GM23248 (cell line): ENCODE results near the gene BLCAP.

Experiments used
- EZH2 ChIP-seq: fragments of 200-600 bp; sonication (generic); IDR thresholded peaks from 2 replicates; pipeline ENCODE4 v1.6.1; 2018; ENCODE audit warnings: antibody characterized with exemption, mild to moderate bottlenecking; ENCODE audit not compliant: insufficient read depth, poor library complexity, severe bottlenecking
- EZH2phosphoT487 ChIP-seq: fragments of 200-600 bp; sonication (generic); IDR thresholded peaks from 2 replicates; pipeline ENCODE4 v1.6.1; 2018; ENCODE audit warnings: antibody characterized with exemption, moderate library complexity, mild to moderate bottlenecking, low read depth; ENCODE audit not compliant: insufficient read depth

DNA sequence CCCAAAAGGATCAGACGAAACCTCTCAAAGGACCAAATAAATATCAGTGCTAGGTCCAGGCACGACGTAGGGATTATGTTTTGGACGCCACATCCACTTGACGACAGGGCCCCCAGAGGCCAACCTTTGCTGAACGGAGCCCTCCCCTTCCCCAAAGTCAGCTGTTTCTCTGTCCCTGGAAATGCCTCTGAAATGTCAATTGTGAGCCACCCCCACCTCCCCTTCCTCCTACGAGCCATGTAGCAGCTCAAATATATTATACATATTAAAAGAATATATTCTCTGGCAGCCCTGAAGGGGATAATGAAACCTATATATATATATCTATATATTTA lies 39.6 kb upstream of the BLCAP start:
- TF ChIP-seq EZH2phosphoT487 (no peak), EZH2 (no peak)
